Middle frontal gyrus (tissue), 1 donor: Measurements from ENCODE around the gene SLC25A33.
"Not testable (repeated sequence)": the region's sequence is repeated elsewhere in the genome, so short reads cannot be mapped to it uniquely, and the experiment has no call there.

Source experiments
- DNase-seq: peaks from one replicate; pipeline ENCODE4 v3.0.0-alpha.2; 2015; ENCODE audit warnings: low spot score; ENCODE audit errors: extremely low spot score

Gene SLC25A33

DNA sequence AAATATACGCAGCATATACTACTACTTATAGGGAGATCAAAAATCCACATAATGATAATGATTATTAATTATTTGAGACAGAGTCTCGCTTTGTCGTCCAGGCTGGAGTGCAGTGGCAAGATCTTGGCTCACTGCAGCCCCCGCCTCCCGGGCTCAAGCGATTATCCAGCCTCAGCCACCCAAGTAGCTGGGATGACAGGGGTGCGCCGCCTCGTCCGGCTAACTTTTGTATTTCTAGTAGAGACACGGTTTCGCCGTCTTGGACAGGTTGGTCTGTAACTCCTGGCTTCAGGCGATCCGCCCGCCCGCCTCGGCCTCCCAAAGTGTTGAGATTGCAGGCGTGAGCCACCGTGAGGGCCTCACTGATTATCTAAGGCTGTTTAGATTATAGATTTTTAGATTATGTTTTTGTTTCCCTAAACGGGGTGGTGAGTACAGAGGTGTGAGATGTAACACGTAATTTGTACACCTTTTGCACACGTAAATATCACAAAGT lies 548 bp upstream of the SLC25A33 start:
- no peak for DNase-seq

DNA sequence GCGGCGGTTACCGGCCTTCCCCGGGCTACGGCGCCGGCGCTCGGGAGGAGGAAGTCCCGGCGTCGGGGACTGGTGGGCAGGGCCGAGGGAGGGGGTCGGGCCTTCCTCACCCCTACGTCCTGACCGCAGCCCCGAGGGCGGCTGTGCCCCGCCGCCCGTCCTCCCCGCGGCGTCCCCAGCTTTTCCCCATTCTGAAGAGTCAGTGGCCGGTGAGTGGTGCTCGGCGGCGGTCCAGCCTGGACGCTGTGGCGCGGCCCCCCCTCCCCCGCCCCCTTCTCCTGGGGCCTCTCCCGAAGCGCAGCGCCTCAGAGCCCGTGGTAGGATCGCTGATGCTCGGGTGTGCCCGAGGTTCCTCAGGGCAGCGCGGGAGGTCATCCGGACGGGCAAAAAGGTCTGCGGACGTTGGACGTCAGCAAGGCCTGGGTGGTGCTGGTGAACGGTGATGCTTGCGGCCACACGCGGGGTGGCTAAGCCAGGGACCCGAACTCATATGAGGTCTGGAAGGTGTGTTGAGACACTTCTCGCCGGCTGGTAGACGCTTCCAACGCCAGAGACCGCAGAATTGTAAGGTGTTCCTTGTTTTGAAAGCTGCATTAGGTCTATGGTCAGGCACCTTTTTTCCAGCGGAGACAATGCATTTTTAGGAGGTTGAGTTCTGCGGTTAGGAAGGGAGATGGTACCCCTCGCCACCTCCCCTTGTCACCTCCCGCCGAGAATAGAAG lies 725 bp downstream of the SLC25A33 start:
- DNase-seq = no peak

DNA sequence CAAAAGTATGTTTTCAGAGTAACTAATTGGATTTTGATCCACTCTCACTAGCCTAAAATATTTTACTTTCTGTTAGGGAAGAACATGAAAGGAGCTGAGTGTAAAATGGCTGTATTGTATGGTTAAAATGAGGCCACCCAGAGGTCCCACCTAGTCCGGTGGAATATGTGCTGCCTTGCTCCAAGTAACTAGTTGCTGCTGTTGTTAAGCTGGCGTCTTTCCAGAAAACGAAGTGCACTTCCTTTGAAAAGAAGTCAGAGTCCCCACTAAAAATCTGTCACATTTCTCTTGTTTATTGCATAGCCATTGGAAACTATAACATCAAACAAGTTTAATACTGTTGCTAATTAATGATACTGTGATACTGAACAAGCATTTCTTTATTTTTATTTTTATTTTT lies 3.2 kb downstream of the SLC25A33 start:
- no peak for DNase-seq

DNA sequence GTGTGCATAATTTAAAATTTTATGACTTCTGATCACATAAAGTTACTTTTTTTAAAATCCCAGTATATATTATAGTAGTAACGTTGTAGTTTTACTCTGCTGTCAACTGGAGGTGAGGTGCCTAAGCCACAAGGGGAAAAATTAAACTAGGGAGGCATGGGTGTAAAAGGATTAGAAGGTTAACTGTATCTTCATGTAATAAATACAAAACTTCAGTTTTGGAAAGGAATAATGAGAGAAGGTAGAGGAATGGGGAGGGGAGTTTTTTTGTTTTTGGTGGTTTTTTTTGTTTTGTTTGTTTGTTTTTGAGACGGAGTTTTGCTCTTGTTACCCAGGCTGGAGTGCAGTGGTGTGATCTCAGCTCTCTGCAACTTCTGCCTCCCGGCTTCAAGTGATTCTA lies 5.7 kb downstream of the SLC25A33 start:
- no peak for DNase-seq

DNA sequence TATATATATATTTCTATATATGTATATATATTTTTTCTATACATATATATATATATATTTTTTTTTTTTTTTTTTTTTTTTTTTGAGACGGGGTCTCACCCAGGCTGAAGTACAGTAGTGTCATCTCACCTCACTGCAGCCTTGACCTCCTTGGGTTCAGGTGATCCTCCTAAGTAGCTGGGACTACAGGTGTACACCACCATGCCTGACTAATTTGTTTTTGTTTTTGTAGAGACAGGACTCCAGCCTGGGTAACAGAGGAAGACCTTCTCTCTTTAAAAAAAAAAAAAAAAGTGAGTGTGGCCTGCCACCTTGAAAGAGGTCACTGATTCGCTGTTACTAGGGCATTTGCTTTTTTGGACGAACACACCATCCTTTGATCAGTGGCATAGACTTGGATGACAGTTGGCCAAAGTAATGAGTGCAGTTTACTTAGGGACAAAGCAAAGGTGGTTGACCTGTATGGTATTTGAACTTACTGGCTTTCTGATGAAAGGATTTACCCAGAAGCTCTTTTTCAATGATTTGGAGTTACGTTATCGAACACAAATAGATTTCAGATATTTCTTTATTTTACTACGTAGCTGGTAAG lies 10.8 kb downstream of the SLC25A33 start:
- DNase-seq = no peak

DNA sequence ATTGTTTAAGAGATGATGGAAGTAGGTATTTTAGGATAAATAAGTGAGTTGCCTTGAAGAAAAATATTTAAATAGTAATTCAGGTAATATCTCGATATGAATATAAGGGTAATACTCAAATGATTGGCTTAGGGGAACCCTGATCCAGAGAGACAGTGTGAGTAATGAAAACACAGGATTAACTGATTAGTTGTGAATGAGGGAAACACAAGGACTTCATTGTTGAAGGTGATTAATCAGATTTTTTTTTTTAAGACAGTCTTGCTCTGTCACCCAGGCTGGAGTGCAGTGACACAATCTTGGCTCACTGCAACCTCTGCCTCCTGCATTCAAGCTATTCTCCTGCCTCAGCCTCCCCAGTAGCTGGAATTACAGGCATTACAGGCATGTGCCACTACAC lies 12.7 kb downstream of the SLC25A33 start:
- DNase-seq = no peak

DNA sequence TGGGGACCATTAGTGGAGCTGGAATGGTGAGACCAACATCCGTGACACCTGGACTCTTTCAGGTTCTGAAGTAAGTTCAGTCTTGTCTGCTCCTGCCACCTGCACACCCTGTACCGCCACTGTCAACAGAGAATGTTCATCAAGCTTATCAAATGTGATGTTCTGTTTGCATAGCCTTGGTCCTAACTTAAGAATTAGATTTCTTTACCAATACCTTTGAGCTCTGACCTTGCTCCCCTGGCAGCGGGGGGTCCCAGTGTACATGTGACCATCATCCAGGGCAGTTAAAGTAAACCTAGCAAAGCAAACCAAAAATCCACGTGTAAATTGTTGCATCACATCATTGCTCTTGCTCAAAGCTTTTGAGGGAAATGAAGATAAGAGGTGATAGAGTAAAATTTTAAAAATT lies 14.5 kb downstream of the SLC25A33 start:
- no peak for DNase-seq

DNA sequence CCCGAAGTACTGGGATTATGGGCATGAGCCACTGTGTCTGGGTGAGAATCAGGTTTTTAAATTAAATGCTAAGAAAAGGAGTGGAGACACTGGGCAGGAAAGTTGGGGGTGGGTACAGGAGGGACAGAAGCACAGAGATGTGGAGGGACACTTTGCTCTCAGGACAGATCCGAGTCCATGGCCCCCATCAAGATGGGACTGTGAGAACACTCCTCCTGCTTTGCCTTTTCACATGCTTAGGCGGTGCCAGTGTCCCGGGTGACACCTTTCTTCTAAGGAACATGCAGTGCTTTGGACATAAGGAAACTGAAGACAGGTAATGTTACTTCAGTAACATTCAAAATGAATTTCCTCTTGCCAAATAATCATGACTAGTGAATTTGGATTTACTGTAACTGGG lies 16.7 kb downstream of the SLC25A33 start:
- DNase-seq = no peak

DNA sequence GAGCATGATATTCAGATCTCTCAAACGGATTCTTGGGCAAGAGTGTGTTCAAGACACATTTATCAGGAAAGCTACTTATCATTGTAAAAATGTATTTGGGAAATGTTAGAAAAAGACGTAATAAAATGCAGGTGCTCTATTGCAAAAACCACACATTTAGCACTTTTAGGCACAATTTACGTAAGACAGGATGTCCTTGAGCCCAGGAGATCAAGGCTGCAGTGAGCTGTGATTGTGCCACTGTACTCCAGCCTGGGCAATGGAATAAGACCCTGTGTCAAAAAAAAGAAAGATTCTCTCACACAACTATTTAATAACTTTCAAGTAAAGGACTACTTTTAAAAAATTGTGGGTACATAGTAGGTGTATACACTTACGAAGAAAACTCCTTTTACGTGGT lies 18.4 kb downstream of the SLC25A33 start:
- no peak for DNase-seq

DNA sequence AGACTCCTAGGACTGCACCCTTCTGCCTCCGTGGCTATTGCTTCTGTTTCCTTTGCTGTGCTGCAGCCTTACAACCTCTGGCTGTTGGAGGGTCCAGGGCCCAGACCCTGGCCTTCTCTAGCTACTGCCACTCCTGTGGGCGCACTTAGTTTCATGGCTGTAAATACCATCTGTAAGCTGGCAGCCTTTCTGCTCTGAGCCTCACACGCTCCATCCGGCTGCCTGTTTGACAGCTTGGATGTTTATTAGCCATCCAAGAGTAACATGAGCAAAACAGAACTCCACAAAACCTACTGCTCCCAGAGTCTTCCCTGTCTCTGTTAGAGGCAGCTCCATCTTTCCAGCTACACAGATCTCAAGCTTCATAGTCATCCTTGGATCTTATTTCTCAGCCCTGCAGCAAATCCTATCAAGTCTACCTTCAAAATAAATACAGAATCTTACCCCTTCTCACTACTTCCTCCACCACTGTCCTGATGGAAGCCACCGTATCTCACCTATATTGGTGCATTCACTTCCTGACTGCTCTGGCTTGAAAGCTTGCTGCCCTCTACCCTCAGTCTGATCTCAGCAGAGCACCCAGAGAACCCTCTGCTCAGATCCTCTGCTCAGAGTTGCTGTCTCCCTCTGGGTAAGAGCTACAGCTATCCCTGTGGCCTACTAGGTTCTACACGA lies 19.1 kb downstream of the SLC25A33 start:
- DNase-seq = no peak

DNA sequence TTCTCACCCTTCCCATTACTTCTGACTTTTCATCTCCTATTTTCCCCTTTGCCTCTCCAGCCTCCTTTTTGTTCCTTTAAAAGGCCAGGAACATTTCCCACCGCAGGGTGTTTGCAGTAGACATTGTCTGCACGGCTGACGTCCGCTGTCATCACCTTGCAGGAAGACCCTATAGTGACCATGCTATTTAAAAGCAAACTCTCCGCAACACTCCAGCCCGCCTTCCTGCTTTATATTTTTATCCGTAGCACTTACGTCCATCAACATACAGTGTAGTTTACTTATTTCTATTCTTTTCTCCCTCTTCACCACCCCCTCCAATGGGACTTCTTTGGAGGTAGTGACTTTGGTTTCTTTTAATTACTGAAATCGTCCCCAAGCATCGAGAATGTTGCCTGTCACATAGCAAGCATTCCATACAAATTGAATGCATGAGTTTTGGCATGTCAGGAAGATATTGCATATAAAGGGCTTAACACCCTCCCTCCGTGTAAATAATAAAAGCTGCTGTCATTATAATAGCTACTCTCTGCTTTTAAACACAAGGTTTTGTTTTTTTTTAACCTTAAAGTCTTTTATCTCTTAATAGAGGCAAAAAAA lies 19.8 kb downstream of the SLC25A33 start:
- DNase-seq = no peak

DNA sequence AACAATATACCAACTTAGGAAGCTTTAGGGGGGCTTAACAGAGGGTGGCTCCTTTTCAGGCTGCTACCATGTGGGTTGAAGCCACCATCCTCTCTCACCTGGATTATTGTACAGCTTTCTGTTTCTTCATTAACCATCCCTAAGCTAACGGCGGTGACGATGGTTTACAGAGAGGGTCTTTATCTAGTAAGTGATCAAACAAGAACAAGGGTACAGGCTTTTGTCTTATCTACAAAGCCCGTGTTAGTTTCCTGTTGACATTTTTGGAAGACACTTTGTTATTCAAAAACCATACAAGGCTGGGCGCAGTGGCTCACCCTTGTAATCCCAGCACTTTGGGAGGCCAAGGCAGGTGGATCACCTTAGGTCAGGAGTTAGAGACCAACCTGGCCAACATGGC lies 20.4 kb downstream of the SLC25A33 start:
- no peak for DNase-seq

DNA sequence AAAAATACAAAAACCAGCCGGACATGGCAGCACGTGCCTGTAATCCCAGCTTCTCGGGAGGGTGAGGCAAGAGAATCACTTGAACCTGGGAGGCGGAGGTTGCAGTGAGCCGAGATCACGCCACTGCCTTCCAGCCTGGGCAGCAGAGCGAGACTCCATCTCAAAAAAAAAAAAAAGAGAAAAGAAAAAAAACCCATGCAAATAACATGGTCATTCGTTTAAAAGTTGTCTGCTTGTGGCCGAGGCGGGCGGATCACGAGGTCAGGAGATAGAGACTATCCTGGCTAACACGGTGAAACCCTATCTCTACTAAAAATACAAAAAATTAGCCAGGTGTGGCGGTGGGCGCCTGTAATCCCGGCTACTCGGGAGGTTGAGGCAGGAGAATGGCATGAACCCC lies 20.8 kb downstream of the SLC25A33 start:
- DNase-seq = not testable (repeated sequence)

DNA sequence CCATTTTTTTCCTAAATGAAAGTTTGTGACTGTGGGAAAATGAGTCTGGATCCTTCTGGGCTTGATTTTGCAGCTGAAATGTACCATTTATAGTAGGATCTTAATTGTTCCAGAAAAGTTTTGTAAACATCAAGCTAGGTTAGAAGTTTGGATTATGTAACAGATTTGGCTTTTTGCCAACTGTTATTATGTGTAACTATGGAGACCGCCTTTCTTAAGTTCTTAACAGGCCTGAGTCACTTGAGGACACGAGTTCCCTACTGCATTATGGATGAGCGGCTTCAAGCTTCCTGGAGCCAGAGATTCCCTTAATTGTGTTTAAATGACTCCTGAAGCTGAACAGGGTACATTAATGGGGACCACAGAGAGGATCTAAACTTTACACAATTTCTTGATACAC lies 22.2 kb downstream of the SLC25A33 start:
- DNase-seq = peak; percentile 39

DNA sequence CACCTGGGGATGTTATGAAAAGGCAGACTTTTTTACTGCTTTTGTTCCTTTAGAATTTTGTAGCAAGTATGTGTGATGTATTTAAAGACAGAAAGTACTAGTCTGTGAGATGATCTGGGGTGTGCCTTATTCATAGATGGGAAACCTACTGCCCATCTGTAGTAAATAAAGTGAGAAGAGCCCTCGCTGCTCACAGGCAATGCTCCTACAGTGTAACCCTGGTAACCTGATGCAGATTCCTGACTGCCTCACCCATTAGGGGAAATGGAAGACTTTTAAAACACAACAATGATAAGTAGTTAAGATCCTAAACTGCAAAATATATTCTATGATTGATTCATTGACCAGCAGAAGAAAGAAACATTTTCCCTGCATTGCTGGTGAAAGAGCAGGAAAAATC lies 30.0 kb downstream of the SLC25A33 start:
- DNase-seq = no peak

DNA sequence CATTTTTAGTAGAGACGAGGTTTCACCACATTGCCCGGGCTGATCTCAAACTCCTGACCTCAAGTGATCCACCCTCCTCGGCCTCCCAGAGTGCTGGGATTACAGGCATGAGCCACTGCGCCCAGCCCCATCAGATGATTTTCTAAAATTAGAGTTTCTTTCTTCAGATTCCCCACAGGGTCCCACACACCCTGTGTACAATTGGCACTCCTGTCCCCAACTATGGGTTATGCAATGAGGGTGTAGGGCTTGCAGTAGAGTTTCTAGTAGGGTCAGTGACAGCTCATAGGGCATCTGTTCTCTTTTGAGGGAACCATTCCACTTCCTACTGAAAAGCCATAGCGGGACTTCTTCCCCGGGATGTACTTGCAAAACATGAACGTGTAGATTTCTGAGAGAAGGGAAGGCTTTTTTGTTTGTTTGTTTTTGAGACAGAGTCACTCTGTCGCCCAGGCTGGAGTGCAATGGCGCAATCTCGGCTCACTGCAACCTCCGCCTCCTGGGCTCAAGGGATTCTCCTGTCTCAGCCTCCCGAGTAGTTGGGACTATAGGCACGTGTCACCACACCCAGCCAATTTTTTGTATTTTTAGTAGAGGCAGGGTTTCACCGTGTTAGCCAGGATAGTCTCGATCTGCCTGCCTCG lies 31.7 kb downstream of the SLC25A33 start:
- not testable (repeated sequence) for DNase-seq

DNA sequence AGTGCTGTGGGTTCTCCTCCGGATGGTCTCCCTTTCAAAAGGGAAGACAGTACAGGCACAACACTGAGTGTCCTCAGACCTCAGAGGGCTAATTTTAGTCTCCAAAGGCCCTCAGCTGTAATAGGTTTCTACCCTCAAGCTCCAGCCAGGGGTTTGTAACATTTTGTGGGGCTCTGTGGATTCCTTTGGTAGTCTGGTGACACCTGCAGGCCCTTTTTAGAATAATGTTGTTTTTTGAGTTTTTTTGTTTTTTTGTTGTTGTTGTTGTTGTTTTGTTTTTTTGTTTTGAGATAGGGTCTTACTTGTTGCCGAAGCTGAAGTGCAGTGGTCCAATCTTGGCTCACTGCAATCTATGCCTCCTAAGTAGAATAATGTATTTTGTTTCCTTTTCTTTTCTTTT lies 34.5 kb downstream of the SLC25A33 start:
- DNase-seq = no peak

DNA sequence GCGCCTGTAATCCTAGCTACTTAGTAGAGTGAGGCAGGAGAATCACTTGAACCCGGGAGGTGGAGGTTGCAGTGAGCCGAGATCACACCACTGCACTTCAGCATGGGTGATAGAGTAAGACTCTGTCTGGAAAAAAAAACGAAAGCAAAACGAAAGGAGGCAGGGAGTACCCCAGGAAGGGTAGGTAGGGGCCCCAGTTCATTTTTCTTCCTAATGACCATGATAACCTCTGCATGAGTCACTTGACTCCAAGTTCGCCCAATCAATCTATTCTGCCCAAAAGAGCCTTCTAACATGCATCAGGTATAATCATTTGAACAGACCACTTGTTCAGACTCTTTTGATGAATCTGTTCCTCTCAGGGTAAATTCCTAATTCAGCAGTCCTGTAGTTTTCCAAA lies 36.2 kb downstream of the SLC25A33 start:
- no peak for DNase-seq

DNA sequence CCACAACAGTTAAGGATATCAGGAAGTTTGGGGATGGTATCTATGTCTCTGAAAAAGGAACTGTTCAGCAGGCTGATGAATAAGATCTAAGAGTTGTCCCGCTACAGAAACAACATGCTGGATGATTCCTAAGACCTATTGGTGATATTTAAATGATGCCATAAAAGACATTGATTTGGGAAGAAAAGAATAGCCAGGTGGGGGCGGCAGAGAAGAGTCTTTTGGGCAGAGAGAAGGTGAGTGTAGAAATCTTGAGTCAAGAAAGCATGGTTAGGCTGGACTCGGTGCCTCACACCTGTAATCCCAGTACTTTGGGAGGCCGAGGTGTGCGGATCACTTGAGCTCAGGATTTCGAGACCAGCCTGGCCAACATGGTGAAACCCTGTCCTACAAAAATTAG lies 37.6 kb downstream of the SLC25A33 start:
- no peak for DNase-seq

DNA sequence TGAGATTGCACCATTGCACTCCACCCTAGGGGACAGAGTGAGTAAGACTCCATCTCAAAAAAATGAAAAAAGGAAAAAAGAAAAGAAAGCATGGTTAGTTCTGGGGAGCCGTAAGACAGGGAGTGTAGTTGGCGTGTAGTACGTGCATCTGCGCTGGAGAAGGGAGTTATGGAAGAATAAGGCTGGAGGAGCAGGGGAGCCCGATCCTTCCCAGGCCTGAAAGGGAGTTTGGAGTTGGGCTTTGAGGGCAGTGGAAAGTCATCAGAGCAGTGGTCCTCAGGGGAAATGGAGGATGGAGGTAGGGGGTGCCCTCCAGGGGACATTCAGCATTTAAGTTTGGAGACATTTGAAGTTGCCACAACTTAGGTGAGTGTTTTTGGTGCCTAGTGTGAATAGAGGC lies 38.2 kb downstream of the SLC25A33 start:
- no peak for DNase-seq

DNA sequence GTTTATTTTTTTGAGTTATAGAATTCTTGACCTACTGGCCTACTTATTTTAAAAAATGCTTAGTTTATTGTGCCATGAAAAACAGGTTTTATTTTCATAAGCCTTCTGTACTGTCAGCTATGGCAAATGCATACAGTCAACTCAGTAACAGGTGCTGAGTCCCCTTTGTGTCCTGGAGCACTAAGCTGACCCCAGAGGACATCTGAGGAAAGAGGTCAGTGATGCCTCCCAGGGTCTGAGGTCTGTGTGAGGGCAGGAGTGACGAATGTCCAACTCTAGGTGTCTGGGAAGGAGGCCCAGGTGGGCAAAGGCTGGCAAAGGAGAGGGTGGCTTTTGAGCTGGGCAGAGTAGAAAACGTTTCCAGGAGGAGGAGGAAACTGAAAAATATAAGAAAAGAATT lies 41.7 kb downstream of the SLC25A33 start:
- DNase-seq = no peak
